Measurements from ENCODE around the gene CAPZA2. TPM values are rescaled to one million over a fixed set of nuclear protein-coding genes. Genes with fewer than 3 reads are reported as not detected.

Gene CAPZA2
- total and polyA plus RNA-seq, 9 of the 15 experiments (the other 6 are each of a cell fraction or from before 2014, with no cell fraction given): 67.0 to 524 (median 176) TPM

GRCh38 chr7:116876664-116877442, 14.5 kb downstream of the CAPZA2 start (continued):
- peak; percentile 97; the same call in 1 of the 2 replicates for TF ChIP-seq ZNF609 (CRISPR knock-in tag; IDR thresholded peaks at IDR 0.05; ENCODE audit: borderline replicate concordance)
- TF ChIP-seq PRDM10 (IDR thresholded peaks at IDR 0.05; ENCODE audit: partially characterized antibody): peak; percentile 74
- no peak for TF ChIP-seq KAT8 (IDR thresholded peaks at IDR 0.05; ENCODE audit: low read depth)
- no peak for TF ChIP-seq POLR2B (IDR thresholded peaks at IDR 0.05; ENCODE audit: low read depth, partially characterized antibody)
- TF ChIP-seq TEAD2 (tag; IDR thresholded peaks at IDR 0.05): no peak; the same call in none of the 2 replicates
- no peak; the same call in 1 of the 2 replicates for TF ChIP-seq MYBL2 (IDR thresholded peaks at IDR 0.05; ENCODE audit: low read depth)
- TF ChIP-seq MYBL2 (CRISPR knock-in tag; IDR thresholded peaks at IDR 0.05; ENCODE audit: borderline replicate concordance): no peak
- TF ChIP-seq TAF1 (IDR thresholded peaks at IDR 0.05; ENCODE audit: control insufficient read depth, extremely low read depth, insufficient read depth, low read length, severe bottlenecking): peak; percentile 73
- TF ChIP-seq ZNF644 (tag; IDR thresholded peaks at IDR 0.05; ENCODE audit: low read depth): peak; percentile 100
- no peak; the same call in 1 of the 2 replicates for TF ChIP-seq ARID3B (CRISPR knock-in tag; IDR thresholded peaks at IDR 0.05; ENCODE audit: borderline replicate concordance)
- TF ChIP-seq ZKSCAN8 (CRISPR knock-in tag; IDR thresholded peaks at IDR 0.05): peak; percentile 96
- TF ChIP-seq CHD1 (IDR thresholded peaks at IDR 0.05; ENCODE audit: low read length): no peak
- TF ChIP-seq HNRNPL (IDR thresholded peaks at IDR 0.05; ENCODE audit: low read depth, low read length): no peak
- peak in 1 of 2 experiments; percentile 96; a peak in 2 of 4 replicates for TF ChIP-seq NONO (IDR thresholded peaks at IDR 0.05; ENCODE audit: low read depth in 2 of 2, low read length in 1 of 2)
- no peak for TF ChIP-seq SP2 (IDR thresholded peaks at IDR 0.05; ENCODE audit: extremely low read depth, low read depth, low read length, poor library complexity, severe bottlenecking)

Data from K562 (cell line).